GM08714 (cell line): ENCODE data around the gene BSN.

Experiments
- H3K4me3 ChIP-seq: fragments of 200-500 bp; sonication (Bioruptor generic); 2 replicates; pipeline ENCODE4 v1.5.1; 2014; ENCODE audit warnings: mild to moderate bottlenecking, low read length, inconsistent platforms
- ZNF274 ChIP-seq: IDR thresholded peaks from 2 replicates; pipeline ENCODE4 v1.6.1; 2012; ENCODE audit warnings: mild to moderate bottlenecking, low read depth, low read length

The BSN gene

DNA sequence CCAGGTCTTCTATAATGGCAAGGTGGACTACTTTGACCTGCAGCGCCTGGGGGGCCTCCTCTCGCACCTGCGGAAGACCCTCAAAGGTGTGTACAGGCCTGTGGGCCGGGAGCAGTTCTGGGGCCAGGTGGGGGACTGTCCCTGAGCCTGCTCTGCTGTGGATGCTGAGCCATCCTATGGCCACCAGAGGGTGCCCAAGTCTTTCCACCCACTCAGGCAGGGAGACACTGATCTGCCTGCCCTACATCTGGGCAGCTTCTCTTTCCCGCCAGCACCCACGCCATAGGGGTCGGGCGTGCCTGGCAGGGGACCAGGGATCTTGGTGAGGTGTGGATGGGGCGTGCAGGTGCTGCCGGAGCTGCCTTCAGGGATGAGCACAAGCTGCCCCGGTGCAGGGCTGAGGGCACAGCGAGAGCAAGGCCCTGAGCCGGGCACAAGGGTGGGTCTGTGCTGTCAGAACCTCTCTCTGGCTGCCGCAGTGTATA lies 149.2 kb downstream of the BSN start:
- no peak for TF ChIP-seq ZNF274
- H3K4me3 ChIP-seq = no peak overlapping the region

DNA sequence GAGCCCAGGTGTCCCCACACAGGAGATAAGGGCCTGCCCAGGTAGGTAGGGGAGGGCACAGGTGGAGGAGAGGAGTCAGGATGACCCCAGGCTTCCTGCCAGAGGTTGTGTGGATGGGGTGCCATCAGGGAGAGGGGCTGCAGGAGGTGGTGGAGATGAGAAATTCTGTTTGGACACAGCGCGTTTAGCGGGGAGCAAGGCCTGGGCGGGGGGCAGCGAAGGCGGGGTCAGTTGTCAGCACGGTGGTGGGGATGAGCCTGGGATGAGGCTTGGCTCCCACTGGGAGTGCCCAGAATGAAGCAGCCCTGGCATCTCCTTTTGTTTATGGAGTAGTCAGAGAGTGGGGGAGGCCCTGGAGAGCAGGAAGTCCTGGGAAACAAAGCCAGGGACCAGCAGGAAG lies 149.7 kb downstream of the BSN start:
- TF ChIP-seq ZNF274 = no peak
- no peak overlapping the region for H3K4me3 ChIP-seq

DNA sequence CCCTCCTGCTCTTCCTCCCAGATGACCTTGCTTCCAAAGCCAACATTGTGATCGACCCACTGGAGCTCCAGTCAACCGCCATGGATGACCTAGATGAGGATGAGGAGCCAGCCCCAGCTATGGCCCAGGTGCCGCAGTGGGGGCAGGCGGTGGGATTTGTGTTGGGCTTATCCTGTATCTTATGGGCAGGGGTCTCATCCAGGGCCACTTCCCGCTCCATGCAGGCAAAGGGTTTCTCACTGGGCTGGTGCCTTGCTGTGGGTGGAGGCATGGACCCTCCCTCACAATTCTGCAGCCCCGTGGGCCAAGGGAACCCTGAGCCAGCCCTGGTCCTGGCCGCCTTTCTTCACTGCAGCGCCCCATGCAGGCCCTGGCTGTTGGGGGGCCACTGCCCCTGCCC lies 150.4 kb downstream of the BSN start:
- no peak for TF ChIP-seq ZNF274
- no peak overlapping the region for H3K4me3 ChIP-seq

DNA sequence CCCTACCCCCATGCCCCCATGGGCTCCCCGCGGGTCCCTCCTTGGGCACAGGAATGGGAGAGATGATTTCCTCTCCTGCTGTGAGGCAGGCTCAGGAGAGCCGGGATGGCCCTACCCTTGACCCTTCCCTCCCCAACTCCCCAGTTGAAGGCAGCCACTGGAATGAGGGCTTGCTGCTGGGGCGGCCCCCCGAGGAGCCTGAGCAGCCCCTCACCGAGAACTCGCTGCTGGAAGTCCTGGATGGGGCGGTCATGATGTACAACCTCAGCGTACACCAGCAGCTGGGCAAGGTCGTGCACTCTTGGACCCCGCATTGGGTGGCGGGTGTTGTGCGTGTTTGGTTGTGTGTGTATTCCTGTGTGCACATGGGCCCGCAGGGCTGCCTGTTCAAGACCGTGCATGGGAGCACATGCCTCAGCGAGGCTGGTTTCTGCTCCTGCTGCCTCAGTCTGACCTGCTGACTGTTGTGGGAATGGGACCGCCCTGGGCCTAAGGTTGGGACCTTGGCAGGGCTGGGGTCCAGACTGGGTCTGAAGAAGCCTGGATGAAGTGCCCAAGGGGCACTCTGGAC lies 151.2 kb downstream of the BSN start:
- TF ChIP-seq ZNF274 = no peak
- no peak overlapping the region for H3K4me3 ChIP-seq

DNA sequence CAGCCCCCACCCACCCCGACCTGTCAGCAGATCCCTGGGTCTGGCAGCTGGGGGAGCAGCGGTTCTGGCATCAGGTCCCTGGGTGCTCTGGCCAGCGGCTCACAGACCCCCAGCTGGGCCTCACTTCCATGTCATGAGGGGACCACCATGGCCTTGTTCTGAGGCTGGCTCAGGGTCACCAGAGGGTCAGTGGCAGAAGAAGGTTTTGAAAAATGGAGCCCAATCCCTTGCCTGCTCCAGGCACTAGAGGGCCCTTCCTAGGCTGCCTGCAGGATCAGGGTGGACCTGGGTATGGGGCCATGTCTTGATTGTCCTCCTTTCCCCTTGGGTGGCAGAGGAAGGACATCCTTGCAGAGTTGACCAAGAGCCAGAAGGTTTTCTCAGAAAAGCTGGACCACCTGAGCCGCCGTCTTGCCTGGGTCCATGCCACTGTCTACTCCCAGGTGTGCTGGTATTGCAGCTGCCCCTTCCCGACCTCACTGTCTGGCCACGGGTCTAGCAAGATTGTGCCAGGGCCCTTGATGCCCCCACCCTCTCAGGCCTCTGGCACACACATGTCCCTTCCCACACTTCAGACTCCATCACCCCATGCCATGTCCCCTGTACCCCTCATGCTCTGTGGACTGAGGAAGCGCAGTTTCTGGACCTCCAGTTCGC lies 152.3 kb downstream of the BSN start:
- H3K4me3 ChIP-seq = no peak overlapping the region
- no peak for TF ChIP-seq ZNF274

DNA sequence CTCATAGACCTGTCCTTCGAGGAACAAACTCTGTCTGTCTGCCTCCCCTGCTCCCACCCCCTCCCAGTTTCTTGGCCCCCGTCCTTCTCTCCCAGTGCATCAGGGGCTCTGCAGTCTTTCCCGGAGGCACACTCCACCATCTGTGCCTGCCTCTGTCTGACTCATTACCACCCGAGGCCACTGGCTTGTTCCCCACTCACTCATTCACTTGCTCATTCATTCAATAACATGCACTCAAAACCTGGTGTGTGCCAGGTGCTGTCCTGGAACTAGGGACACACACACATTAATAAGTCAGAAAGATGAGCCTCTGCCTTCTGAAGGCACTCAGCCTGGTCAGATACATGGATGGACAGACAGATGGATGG lies 152.8 kb downstream of the BSN start:
- no peak overlapping the region for H3K4me3 ChIP-seq
- no peak for TF ChIP-seq ZNF274

DNA sequence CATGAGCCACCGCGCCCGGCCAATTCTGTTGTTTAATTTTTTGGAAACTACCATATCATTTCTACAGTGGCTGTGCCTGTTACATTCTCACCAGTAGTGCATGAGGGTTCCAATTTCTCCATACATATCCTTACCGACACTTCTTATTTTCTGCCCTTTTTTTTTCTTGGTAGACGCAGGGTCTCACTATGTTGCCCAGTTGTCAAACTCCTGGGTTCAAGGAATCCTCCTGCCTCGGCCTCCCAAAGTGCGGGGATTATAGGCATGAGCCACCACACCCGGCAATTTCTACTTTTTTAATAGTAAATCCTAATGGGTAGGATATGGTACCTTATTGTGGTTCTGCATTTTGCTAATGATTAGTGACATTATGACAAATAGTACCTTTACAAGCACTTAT lies 155.6 kb downstream of the BSN start:
- no peak for TF ChIP-seq ZNF274
- H3K4me3 ChIP-seq = no peak overlapping the region

DNA sequence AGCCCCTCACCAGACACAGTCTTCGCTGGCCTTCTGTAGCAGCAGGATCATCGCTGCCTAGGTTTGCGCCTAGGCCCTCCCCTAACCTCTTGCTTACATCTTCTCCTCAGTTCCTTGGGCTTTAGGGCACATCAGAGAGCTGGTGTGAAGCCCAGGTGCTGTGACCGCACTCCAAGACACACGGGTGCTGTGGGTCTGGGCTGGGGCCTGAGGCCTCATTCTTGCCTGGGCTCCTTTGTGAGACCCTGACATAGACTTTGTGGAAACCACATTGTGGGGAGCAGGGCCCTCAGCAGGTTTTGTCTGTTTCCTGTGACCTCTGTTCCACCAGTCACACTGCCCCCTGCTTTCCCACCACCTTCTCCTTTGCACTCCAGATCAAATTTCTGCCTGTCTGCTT lies 157.2 kb downstream of the BSN start:
- no peak for TF ChIP-seq ZNF274
- H3K4me3 ChIP-seq = no peak overlapping the region

DNA sequence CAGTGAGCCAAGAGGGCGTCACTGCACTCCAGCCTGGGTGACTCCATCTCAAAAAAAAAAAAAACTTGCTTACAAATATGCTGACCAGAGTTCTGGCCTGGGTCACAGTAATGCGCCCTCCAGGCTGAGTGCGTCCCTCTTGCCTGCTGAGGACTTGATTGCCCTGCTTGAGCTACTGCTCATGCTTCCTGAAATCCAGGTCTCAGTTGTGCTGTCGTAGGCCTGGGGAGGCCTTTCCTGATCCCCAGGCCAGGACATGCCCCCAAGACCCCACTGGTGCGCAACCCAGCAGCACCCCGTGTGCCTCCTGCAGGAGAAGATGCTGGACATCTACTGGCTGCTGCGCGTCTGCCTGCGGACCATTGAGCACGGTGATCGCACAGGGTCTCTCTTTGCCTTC lies 157.9 kb downstream of the BSN start:
- H3K4me3 ChIP-seq = no peak overlapping the region
- no peak for TF ChIP-seq ZNF274

DNA sequence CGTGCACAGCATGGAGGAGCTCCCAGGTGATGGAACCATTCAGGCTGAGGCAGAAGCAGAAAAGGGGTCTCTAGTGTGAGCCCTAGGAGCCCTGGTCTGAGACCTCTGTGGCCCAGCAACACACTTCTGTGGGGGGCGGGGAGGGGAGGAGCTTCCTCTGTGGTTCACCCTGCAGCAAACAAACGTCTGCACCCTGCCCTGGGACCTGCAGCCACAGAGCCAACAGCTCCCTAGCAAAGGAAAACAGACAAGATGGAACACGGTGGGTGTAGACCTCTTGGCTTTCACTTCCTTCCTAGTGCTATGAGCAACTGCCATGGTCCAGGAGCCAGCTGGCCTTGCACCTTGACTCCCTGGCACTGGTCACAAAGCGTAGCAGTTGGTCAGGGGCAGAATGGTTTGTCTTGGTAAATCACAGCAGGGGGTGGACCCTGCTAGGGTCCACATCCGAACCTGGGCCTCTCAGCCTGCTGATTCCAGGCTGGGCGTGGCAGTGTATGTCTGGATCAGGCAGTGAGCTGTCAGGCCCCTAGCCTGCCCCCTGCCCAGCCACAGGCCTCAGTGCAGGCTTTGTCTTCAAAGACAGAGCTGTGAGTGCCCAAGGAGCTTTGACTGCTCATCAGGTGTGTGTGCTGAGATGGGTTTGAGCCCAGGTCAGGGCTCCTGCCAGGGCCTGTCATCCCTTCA lies 158.5 kb downstream of the BSN start:
- no peak for TF ChIP-seq ZNF274
- no peak overlapping the region for H3K4me3 ChIP-seq

DNA sequence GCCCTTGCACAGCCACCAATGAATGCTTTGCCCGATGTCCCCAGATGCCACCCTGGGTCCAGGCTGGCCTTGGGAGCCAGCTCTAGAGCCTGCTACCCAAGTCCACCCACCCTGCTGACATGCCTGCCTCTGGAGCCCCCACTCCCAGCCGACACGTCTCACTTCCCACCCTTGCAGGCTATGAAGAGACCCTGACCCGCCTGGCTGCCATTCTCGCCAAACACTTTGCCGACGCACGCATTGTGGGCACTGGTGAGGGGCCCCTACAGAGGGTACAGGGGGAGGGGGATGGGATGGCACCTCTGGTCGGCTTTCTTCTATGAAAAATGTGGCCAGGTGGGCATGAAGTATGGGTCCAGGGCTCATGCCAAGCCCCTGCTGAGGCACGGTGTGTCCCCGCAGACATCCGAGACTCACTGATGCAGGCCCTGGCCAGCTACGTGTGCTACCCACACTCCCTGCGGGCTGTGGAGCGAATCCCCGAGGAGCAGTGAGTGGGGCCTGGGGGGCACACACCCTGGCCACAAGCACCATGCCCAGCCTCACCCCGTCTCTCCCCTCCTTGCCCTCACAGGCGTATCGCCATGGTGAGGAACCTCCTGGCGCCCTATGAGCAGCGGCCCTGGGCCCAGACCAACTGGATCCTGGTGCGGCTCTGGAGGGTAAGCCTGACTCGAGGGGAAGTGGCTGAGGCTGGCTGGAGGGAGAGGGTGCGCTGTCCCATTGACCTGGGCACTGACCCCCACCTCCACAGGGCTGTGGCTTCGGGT lies 159.2 kb downstream of the BSN start:
- no peak overlapping the region for H3K4me3 ChIP-seq
- TF ChIP-seq ZNF274 = no peak

DNA sequence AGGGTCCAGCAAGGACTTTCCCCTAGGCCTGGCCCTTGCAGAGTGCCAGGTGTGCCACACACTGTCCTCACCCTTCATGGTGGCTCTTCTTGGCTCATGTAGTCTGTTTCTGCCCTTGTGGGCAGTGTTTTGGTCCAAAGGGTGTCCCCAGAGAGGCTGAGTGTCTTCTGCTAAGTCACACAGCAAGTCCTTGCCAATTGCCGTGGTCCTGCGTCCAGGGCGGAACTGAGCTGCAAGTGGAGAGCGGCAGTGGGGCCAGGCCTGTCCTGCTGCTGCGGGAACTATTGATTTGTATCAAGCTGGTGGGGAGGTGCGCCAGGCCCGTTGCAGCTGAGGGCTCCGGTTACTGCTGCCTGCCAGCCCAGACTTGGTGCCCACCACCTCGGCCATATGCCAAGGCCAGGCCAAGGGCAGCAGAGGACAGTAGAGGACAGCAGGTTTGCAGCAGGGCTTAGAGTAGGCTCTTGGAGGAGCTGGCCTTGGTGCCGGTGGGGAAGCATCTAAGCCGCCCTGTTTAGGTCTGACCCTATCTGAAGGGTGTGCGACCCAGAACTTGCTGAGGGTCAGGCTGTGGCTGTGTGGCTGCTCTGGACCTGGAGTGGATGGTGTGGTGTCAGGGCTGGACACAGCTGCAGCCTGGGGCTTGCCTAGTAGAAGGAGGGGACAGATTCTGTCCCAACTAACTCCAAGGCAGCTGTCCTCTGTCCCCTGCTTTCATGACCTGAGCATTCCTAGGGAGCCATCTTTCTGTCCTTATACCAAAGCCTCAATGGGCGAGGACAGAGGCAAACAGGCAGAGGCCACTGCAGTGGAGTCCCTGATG lies 160.7 kb downstream of the BSN start:
- H3K4me3 ChIP-seq = no peak overlapping the region
- TF ChIP-seq ZNF274 = no peak

DNA sequence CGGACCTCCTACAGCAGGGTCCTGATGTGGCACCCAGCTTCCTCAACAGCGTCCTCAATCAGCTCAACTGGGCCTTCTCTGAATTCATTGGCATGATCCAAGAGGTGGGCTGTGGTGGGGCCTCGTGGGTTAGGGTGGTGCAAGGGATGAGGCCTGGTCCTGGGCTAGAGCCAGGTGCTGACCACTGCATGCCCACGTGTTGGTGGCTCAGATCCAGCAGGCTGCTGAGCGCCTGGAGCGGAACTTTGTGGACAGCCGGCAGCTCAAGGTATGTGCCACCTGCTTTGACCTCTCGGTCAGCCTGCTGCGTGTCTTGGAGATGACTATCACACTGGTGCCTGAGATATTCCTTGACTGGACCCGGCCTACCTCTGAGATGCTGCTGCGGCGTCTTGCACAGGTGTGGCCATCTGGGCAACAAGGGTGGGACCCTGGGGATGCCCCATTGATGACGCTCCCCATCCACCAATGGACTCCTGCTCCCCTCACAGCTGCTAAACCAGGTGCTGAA lies 161.4 kb downstream of the BSN start:
- H3K4me3 ChIP-seq = no peak overlapping the region
- no peak for TF ChIP-seq ZNF274

DNA sequence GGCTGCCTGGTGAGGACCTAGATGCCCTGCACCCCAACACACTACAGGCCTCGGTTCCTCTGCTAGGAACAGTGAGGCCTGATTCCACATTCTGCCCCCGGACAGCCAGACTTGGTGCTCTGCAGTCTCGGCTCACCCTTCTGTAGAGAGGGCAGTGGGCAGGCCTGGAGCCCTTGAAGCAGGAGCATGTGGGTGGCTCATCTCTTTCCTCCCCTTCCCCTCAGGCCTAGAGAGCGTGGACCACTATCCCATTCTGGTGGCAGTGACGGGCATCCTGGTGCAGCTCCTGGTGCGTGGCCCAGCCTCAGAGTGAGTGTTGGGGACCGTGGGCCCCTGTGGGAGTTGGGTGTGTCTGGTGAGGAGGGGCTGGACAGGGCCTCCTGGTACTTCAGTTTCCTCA lies 161.9 kb downstream of the BSN start:
- H3K4me3 ChIP-seq = no peak overlapping the region
- no peak for TF ChIP-seq ZNF274
